Fibroblast of lung (primary cell): Measurements from ENCODE around the gene RAPGEF4. TPM values are rescaled to one million over a fixed set of nuclear protein-coding genes. Genes with fewer than 3 reads are reported as not detected.

Experiments
- DNase-seq, 2 donors: peaks; one replicate each; pipeline versions ENCODE4 v3.0.0 to v3.0.0-alpha.2; 2010; ENCODE audit warnings: low read depth in 2 of 2
- H2AFZ ChIP-seq: 2 replicates; pipeline ENCODE4 v1.5.1; 2012; ENCODE audit warnings: low read length, control low read depth, inconsistent platforms
- H3K27ac ChIP-seq: 2 replicates; pipeline ENCODE4 v1.5.1; 2011; ENCODE audit warnings: low read length, control low read depth; ENCODE audit not compliant: insufficient read depth
- H3K27me3 ChIP-seq: 2 replicates; pipeline ENCODE4 v1.5.1; 2011; ENCODE audit warnings: mild to moderate bottlenecking, low read length; ENCODE audit not compliant: control insufficient read depth, insufficient read depth
- H3K36me3 ChIP-seq: 2 replicates; pipeline ENCODE4 v1.5.1; 2011; ENCODE audit warnings: low read length; ENCODE audit not compliant: control insufficient read depth, insufficient read depth
- H3K4me1 ChIP-seq: 2 replicates; pipeline ENCODE4 v1.5.1; 2011; ENCODE audit warnings: low read length; ENCODE audit not compliant: control insufficient read depth, insufficient read depth; ENCODE audit errors: extremely low read depth
- H3K4me2 ChIP-seq: 2 replicates; pipeline ENCODE4 v1.5.1; 2011; ENCODE audit warnings: low read length, control low read depth; ENCODE audit not compliant: insufficient read depth; ENCODE audit errors: extremely low read depth
- H3K4me3 ChIP-seq, 4 experiments: fragments of 200-600 bp in 1 of 4; sonication (generic) in 1 of 4; replicated peaks in 1 of 4; 2 replicates each; pipeline ENCODE4 v1.5.1; 2011 to 2016; ENCODE audit warnings: low read length in 4 of 4, low read depth in 3 of 4, mild to moderate bottlenecking in 3 of 4, control low read depth in 2 of 4, inconsistent platforms in 1 of 4, mixed read lengths in 1 of 4; ENCODE audit not compliant: insufficient read depth in 1 of 4; ENCODE audit errors: control extremely low read depth in 1 of 4
- H3K79me2 ChIP-seq: 2 replicates; pipeline ENCODE4 v1.5.1; 2012; ENCODE audit warnings: mild to moderate bottlenecking, low read length, inconsistent platforms; ENCODE audit not compliant: control insufficient read depth, insufficient read depth
- H3K9ac ChIP-seq: 2 replicates; pipeline ENCODE4 v1.5.1; 2011; ENCODE audit warnings: mild to moderate bottlenecking, low read length, control low read depth; ENCODE audit not compliant: insufficient read depth
- H3K9me3 ChIP-seq: 2 replicates; pipeline ENCODE4 v1.5.1; 2012; ENCODE audit warnings: low read depth, low read length; ENCODE audit not compliant: control insufficient read depth, insufficient read depth
- H4K20me1 ChIP-seq: 2 replicates; pipeline ENCODE4 v1.5.1; 2011; ENCODE audit warnings: low read length; ENCODE audit not compliant: control insufficient read depth, insufficient read depth; ENCODE audit errors: extremely low read depth
- EZH2 ChIP-seq: IDR thresholded peaks from 2 replicates; pipeline ENCODE4 v1.5.1; 2012; ENCODE audit warnings: low read length, control low read depth, mild to moderate bottlenecking; ENCODE audit errors: missing control alignments
- polyA plus RNA-seq, 2 donors: library from polyadenylated mRNA; depleted of rRNA in 1 of 2; stranded (reverse) in 1 of 2; unstranded in 1 of 2; fragments of >200 nt; gene quantifications; 2 replicates each; pipeline ENCODE4 v1.2.1, GENCODE V29; 2011 to 2012; ENCODE audit warnings: missing spikeins in 1 of 2
- total RNA-seq: library from RNA; depleted of rRNA; stranded (reverse); fragments of >200 nt; gene quantifications from 2 replicates; pipeline ENCODE4 v1.2.1, GENCODE V29; 2014
- TF ChIP-seq, protein P1 (sequence below), 2 donors: IDR thresholded peaks in 1 of 2; conservative IDR thresholded peaks in 1 of 2; 1 replicate in 1 of 2; 2 replicates in 1 of 2; pipeline ENCODE4 v1.5.1; 2011 to 2012; ENCODE audit warnings: low read length in 2 of 2, control low read depth in 1 of 2, inconsistent platforms in 1 of 2, low read depth in 1 of 2, mild to moderate bottlenecking in 1 of 2

Gene RAPGEF4
- total and polyA plus RNA-seq, 2 donors (not counting 1 experiment from before 2014, with no cell fraction given), result 0.51 to 3.0 TPM

DNA sequence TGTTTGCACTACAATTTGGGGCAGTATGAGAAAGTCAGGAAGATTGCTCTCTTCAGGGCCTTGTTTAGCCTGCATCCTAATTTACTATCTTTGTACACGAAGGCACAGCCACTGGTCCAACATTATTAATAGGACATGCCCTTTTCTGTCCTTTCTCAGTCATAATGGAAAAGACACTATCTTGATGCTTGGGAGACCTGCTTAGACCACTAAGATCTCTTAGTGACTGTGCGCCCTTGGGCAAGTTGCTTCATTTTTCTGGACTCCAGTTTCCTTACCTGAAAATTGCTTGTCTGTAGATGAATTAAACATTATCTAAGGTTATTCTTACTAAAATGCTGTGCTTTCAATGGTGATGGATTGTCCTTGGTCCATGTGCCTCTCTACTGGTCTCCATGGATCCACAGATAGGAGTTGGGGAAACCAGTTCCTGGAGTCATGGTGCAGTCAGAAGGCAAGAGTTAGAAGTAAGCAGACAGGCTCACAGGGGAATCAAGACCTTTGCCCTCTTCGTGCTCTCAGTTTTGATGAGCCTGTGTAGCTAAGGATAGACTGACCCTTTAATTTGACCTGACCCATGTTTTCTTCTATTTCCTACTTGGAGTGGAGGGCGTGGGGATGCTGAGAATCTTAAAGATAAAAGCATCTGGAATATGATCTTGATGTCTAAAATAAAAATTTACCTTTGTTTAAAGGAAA, 114.0 kb downstream of the RAPGEF4 start:
- DNase-seq, result no peak
- no peaks in the 10 kb centered on the region for H3K36me3 ChIP-seq
- H3K4me1 ChIP-seq, result no peaks in the 10 kb centered on the region
- no peak overlapping the region for H3K4me2 ChIP-seq
- H4K20me1 ChIP-seq, result no peaks in the 10 kb centered on the region
- no peak for TF ChIP-seq EZH2
- TF ChIP-seq, protein P1, sequence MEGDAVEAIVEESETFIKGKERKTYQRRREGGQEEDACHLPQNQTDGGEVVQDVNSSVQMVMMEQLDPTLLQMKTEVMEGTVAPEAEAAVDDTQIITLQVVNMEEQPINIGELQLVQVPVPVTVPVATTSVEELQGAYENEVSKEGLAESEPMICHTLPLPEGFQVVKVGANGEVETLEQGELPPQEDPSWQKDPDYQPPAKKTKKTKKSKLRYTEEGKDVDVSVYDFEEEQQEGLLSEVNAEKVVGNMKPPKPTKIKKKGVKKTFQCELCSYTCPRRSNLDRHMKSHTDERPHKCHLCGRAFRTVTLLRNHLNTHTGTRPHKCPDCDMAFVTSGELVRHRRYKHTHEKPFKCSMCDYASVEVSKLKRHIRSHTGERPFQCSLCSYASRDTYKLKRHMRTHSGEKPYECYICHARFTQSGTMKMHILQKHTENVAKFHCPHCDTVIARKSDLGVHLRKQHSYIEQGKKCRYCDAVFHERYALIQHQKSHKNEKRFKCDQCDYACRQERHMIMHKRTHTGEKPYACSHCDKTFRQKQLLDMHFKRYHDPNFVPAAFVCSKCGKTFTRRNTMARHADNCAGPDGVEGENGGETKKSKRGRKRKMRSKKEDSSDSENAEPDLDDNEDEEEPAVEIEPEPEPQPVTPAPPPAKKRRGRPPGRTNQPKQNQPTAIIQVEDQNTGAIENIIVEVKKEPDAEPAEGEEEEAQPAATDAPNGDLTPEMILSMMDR (conservative IDR thresholded peaks at IDR 0.05 in 1 of 2, IDR thresholded peaks at IDR 0.05 in 1 of 2; ENCODE audit: low read depth in 1 of 2, low read length in 2 of 2), result no peak
- H3K79me2 ChIP-seq, result no peaks in the 10 kb centered on the region
- H3K27ac ChIP-seq, result no peak overlapping the region
- no peak overlapping the region for H3K4me3 ChIP-seq
- no peaks in the 10 kb centered on the region for H3K9me3 ChIP-seq
- no peak overlapping the region for H2AFZ ChIP-seq
- no peaks in the 10 kb centered on the region for H3K27me3 ChIP-seq
- no peak overlapping the region for H3K9ac ChIP-seq

DNA sequence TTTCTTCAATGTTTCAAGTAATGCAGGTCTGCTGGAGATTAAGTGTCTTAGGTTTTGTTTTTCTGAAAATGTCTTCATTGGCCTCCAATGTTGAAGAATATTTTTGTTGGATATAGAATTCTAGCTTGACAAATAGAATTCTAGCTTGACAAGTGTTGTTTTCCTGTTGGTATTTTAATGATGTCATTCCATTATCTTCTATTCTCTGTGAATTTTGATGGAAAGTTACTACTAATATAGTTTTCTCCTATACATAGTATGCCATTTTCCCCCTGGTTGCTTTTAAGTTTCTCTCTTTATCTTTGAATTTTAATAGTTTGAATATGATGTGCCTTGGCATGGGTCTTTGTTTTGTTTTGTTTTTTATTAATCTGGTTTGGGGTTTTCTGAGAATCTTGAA, 119.9 kb downstream of the RAPGEF4 start:
- H3K27ac ChIP-seq, result no peak overlapping the region
- H3K27me3 ChIP-seq, result no peaks in the 10 kb centered on the region
- no peaks in the 10 kb centered on the region for H3K9me3 ChIP-seq
- no peak overlapping the region for H3K9ac ChIP-seq
- TF ChIP-seq, protein P1 (conservative IDR thresholded peaks at IDR 0.05 in 1 of 2, IDR thresholded peaks at IDR 0.05 in 1 of 2; ENCODE audit: low read depth in 1 of 2, low read length in 2 of 2), result no peak
- TF ChIP-seq EZH2, result no peak
- H3K4me3 ChIP-seq, result no peak overlapping the region
- no peaks in the 10 kb centered on the region for H3K36me3 ChIP-seq
- no peaks in the 10 kb centered on the region for H4K20me1 ChIP-seq
- H3K79me2 ChIP-seq, result no peaks in the 10 kb centered on the region
- H3K4me1 ChIP-seq, result no peaks in the 10 kb centered on the region
- no peak for DNase-seq
- no peak overlapping the region for H3K4me2 ChIP-seq
- H2AFZ ChIP-seq, result no peak overlapping the region

- Histone ChIP-seq H3K9ac (no peak overlapping the region), H3K9me3 (no peaks in the 10 kb centered on the region), H3K79me2 (no peaks in the 10 kb centered on the region), H3K4me2 (no peak overlapping the region), H3K27ac (no peak overlapping the region), H4K20me1 (no peaks in the 10 kb centered on the region), H2AFZ (no peak overlapping the region), H3K4me3 (no peak overlapping the region), H3K36me3 (no peaks in the 10 kb centered on the region), H3K4me1 (no peaks in the 10 kb centered on the region), H3K27me3 (no peaks in the 10 kb centered on the region)
- no peak for DNase-seq
- TF ChIP-seq EZH2, result no peak
- TF ChIP-seq, protein P1 (conservative IDR thresholded peaks at IDR 0.05 in 1 of 2, IDR thresholded peaks at IDR 0.05 in 1 of 2; ENCODE audit: low read depth in 1 of 2, low read length in 2 of 2), result no peak
Measured at GRCh38 chr2:172856606-172857005, 121.0 kb downstream of the RAPGEF4 start.
